NCI-H748 (cell line): ENCODE measurements around the gene ELMO3.

Experiments used
- DNase-seq: peaks from one replicate; lab custom pipeline; 2025; ENCODE audit not compliant: unreplicated experiment; lab: John Stamatoyannopoulos, UW

ELMO3 gene

DNA sequence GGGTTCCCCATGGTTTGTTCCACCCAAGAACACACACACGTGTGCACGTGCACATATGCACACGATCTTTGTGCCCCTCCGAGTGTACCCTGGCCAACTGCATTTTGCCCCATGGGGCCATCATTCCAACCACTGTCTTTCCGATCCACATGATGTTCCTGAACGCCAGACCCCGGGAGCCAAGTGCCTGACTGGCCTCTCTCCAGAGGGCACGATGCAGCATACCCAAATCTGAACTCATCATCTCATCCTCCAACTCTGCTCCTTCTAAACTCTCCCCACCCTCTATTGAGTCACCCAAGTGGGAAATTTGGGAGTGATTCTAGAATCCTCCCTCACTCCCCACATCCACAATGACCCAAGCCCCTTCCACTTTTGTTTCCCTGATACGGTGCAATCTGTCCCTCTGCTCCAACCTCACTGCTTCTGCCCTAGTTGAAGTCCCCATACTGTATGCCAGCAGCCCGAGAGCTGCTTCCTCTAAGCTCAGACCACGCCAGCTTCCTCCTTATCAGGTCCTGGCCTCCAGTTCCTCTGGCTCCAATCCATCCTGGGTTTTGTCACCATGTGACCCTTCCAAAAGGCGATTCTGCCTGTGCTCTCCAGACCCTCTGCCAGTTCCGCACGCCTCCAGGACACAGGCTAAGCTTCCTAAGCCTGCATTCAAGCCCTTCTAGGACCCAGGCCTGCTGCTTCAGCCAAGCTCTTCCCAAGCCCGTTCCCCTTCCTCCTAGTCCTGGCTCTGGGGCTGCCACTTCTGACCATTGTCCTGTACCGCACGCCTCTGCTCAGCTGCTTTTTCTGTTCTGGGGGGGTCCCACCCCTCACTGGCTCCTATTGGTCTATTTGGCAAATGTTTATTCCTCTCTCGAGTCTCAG, 17.9 kb downstream of the ELMO3 start:
- DNase-seq: no peak

- no peak for DNase-seq
Measured at GRCh38 chr16:67223992-67224391, 25.1 kb downstream of the ELMO3 start.

GRCh38 chr16:67226295-67226803, 27.4 kb downstream of the ELMO3 start:
- DNase-seq: no peak

- DNase-seq: peak; percentile 96
Measured at GRCh38 chr16:67226804-67227566, 28.1 kb downstream of the ELMO3 start, which contains the start of gene TMEM208. Gene TMEM208, plus strand, starts transcription at chr16:67227130. Its CDS starts 89 bp downstream, at chr16:67227219.

DNA sequence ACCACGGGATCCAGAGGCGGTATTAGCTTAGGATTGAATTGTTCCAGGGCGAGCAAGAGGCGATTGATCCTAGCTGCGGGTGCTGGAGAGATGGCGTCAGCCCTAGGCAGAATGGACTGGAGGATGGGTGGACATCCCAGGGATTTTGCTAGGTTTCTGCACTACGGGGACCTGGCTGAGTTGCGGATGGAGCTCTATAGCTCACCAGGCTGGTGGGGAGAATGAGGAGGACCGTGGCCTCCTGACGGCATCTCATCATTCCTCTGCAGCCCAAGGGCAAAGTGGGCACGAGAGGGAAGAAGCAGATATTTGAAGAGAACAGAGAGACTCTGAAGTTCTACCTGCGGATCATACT, 28.6 kb downstream of the ELMO3 start:
- DNase-seq: no peak

DNA sequence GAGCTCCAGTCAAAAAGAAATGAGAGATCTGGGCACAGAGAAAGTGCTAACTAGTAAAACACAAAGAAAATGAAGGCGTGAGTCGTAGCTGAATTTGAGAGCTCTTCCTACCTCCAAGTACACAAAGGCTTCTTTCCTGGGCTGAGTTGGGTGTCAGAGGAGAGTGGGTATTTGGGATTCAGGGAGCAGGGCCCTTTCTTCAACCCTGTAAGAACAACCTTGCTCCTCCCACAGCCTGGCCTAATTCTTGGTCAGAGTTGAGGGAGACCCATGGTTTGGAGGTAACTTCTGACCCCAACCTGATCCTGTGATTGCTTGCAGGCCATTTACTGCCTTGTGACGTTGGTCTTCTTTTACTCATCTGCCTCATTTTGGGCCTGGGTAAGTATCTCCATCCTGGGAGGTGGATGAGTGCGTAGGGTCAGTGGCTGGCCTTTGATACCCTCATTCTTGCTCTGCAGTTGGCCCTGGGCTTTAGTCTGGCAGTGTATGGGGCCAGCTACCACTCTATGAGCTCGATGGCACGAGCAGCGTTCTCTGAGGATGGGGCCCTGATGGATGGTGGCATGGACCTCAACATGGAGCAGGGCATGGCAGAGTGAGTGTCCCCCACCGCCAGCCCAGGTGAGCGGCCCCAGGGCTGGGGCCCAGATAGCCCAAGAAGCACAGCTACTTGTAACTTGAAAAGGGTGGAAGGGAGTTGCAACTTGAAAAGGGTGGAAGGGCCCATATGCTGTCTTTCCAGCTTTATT, 29.3 kb downstream of the ELMO3 start:
- no peak for DNase-seq

- DNase-seq: no peak
Measured at GRCh38 chr16:67228905-67229304, 30.0 kb downstream of the ELMO3 start.

- DNase-seq: no peak
Measured at GRCh38 chr16:67229906-67230808, 31.2 kb downstream of the ELMO3 start.

GRCh38 chr16:67230809-67231660, 32.1 kb downstream of the ELMO3 start:
- DNase-seq: no peak

- no peak for DNase-seq
Measured at GRCh38 chr16:67233596-67233995, 34.7 kb downstream of the ELMO3 start.

DNA sequence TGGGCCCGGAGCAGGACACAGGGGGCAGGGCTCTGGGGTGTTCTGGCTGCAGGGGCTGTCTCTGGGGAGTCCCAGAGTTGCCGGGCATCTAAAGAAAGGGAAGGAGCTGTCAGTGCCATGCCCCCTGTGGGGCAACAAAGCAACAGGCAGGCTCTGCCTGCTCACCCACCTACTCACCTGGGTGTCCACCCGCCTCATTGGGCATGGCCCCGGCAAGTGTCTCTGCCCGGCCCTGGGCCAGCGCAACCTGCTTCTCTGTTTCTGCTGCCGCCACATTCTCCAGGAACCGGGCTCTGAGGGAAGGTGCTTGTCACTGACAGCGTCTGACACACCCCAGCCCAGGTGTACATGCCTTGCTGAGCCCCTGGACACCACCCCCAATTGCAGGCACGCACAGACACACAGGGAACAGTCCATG, 35.3 kb downstream of the ELMO3 start:
- DNase-seq: no peak

- no peak for DNase-seq
Measured at GRCh38 chr16:67235816-67236562, 37.1 kb downstream of the ELMO3 start.

GRCh38 chr16:67236563-67237395, 37.8 kb downstream of the ELMO3 start:
- DNase-seq: peak; percentile 8

GRCh38 chr16:67237396-67238277, 38.7 kb downstream of the ELMO3 start:
- DNase-seq: no peak

- DNase-seq: no peak
Measured at GRCh38 chr16:67238278-67238575, 39.3 kb downstream of the ELMO3 start.

DNA sequence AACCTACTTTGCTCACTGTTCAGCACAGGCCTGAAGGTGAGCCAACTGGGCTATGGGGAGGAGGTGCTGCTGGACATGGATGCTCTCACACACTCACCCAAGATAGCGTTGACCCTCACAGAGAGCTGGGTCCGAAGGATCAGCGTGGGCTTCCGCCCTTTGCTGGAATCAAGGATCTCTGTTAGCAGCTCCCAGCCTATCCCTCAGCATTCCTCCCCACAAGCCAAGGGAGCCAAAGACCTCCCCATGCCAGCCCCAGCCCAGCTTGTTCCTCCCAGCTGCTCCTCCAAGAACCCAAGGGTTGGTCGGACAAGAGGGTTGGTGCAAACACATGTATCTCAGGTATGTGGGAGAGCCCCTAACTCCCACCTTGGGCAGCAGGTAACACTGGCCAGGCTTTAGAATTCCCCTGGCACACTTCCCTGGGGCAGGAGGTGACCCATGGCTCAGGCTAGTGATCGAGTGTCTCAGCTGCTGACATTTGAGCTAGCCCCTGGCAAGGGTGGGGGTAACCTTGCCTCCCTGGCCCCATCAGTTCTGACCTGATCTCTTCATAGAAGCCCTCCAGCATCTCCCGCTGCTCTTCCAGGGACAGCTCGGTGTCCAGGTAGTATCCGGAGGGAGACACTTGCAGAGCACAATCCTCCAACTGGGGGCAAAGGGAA, 40.0 kb downstream of the ELMO3 start:
- no peak for DNase-seq
